Activated gamma-delta T cell (primary cell): ENCODE data around the gene SIRT2.
"Not testable (repeated sequence)": the region's sequence is repeated elsewhere in the genome, so short reads cannot be mapped to it uniquely, and the experiment has no call there.

ENCODE experiments used
- DNase-seq: peaks from one replicate; lab custom pipeline; 2025; lab: John Stamatoyannopoulos, UW

SIRT2 gene

DNA sequence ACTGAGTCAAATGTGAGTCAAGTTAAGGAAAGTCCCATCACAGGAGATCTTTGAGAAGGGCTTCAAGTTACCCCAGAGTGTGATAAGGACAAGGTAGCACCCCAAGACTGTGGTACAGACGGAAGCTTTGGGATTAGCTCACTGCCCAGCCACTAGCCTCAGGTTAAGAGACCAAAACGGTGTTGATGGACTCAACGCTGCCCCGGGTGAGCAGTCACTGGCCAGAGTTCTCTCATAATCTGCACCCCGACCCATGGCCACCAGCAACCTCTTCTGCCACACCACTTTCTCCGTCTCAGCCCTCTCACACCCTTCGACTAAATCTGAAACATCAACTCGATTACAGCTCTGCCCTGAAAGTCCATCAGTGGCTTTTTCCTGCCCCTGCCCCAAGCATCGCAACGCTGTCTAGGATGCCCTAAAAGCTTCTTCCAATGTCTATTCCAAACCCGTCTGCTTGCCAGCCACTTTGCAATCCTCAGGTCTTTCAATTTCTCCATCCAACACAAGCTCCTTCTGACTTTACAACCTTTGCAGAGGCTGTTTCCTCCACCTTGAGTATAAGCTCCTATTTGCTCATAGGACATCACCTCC is 55.2 kb downstream of the SIRT2 start:
- no peak for DNase-seq

- no peak for DNase-seq
Measured at GRCh38 chr19:38843175-38843758, 56.2 kb downstream of the SIRT2 start.

GRCh38 chr19:38842439-38843174 is 56.8 kb downstream of the SIRT2 start:
- DNase-seq = no peak

DNA sequence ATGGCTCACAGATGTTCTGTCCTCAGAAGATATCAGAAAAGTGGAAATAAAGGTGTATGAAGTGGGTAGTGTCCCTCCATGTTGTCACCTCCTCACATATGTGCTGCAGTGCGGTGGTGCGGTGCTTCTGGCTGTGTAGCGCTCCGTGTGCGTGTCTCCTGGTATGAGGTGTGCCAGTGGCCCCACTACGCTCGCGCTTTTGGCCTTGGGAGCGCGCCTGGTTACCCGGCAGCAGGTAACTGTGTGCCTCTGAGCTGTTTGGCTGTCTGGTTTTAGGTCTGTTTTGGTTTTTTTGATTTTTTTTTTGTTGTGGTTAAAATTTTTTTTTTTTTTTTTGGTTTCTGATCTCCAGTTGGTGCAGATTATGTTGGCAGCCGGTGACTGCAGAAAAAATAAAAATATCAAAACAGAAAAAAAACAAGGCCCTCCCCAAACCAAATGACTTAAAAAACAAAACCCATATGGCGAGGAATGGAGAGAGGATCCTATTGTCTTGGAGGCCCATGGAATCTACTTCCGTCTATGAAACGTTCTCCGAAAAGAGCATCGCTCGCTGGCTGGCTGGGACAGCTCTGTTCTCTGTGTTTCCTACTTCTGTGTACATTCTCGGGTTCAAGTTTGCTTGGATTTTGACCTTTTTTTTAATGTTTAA is 57.5 kb downstream of the SIRT2 start:
- peak; percentile 44 for DNase-seq

DNA sequence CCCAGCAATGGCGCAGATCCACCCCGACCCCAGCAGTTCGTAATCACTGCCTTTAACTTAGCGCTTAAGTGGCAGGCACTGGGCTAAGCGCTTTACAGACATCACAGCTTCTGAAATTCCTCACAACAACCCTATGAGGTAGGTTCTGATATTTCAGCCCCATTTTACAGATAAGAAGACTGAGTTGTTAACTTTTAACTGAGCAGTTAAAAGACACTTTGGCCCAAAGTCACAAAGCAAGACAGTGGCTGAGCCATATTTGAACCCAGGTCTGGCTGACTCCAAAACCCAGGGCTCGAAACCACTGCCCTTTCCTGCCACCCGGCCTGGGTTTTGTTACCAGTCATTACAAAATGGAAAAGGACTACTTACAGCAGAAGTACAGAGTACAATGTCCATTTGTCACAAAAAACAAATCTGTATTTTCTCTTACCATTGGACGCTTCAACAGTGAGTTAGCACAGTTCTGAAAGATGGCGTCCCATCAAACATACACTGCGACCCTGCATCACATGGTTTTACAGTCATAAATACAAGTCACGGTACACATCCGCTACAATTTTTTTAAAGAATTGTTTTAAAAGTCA is 58.1 kb downstream of the SIRT2 start:
- DNase-seq = no peak

- no peak for DNase-seq
Measured at GRCh38 chr19:38840583-38840968, 58.8 kb downstream of the SIRT2 start.

DNA sequence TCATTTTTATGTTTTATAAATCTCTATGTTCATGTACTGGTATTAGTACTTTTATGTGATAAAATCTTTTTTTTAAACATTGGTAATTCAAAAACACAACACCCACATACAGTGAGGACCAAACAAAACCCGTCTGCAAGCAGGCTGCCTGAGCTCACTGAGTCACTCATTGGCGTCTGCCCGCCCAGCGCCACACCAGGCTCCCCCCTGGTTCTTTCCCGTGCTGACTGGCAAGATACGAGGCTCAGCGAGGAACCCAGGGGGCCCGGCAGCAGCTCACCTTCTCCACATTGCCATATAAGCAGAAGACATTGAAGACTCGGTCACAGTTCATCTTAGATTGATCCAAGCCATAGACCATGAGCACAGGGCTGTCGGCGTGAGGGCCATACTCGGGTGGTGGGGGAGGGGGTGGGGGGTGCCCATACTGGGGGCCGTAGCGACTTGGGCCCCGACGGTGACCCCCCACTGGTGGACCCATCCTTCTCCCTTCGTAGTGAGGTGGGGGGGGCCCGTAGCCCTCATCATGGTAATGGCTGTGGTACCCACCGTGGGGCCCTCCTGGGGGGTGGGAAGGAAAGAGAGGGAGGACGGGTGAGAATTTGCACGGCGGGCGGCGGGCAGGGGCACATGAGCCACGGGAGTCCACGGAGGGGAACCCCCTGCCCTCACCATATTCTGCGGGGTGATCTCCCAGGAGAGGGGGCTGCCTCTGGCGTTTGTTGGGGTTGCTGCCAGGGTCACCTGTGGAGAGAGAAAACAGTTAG is 59.4 kb downstream of the SIRT2 start:
- no peak for DNase-seq

DNA sequence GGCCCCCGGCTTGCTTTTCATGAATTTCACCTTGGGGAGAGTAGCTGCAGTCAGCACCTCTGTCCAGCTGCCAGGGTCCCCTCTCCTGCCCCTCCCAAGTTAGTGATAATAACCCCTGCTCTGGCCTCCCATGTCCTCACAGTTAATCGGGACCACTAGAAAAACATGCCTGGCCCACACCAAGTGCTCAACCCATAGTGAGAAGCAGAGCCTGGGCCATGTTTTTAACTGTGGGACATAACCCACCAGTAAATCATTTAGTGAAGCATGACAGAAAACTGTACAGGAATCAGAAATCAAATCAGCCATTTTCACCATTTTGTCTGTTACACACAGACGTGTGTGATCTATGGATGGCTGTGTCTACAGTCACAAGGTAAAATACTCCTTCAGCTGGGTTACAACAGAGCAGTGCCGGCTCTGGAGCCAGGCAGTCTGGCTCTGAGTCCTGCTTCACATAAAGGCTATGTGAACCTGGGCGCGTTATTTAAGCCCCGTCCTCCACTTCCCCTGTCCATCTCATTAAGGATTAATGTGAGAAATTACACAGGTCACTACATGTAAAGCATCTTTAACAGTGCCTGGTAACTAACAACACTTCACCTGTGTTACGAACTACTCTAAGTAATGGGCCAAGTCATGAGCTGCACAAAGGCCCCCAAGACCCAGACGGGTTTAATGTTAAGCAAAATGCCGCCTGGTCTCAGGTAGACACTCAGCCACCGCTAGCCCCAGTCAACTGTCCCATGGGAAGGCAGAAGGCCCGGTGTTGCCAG is 60.2 kb downstream of the SIRT2 start:
- DNase-seq = no peak

- DNase-seq = no peak
Measured at GRCh38 chr19:38838208-38838985, 61.0 kb downstream of the SIRT2 start.

GRCh38 chr19:38837656-38838121 is 61.7 kb downstream of the SIRT2 start:
- DNase-seq = no peak

DNA sequence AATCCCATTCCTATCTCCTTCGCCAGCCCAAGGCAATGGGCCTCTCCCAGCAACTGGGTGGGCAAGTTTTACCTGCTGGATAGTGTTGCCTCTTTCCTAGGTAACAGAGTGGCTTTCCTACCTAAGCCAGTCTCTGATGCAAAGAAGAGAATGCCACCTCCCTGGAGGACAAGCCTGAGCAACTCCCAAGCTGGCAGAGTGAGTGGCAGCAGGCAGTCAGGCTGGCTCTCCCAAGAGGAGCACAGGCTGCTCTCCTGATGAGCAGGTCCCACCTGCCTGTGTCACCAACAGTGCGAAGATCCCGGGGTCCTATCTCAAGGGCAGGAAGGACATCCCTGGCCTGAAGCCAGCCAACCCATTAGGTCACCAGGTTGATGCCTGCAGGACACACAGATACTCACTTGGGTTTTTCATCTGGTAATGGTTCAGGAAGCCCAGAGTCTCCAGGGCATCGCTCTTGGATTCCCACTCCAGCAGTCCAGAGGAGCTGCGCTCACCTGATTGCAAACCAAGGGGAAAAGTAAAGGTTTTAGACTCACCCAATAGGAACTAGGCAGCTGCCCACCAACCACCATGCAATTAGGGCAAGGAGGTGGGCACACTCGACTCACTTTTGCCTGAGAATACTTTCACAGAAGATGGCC is 62.3 kb downstream of the SIRT2 start:
- DNase-seq = no peak

- DNase-seq = no peak
Measured at GRCh38 chr19:38836159-38836982, 63.0 kb downstream of the SIRT2 start.

DNA sequence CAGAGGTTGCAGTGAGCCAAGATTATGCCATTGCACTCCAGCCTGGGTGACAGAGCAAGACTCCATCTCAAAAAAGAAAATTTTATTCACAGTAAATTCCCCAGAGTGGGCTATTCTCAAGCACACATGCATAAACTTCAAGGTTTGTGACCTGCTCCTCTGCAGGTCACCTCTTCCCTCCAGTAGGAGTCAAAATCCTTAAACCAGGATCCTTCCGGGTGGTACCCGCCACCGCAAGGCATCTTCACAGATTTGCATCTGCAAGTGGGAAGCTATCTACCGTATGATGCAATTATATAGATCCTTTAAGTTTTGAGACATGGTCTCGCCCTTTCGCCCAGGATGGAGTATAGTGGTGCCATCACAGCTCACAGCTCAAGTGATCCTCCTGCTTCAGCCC is 64.8 kb downstream of the SIRT2 start:
- DNase-seq = no peak

- no peak for DNase-seq
Measured at GRCh38 chr19:38834104-38834490, 65.3 kb downstream of the SIRT2 start.

DNA sequence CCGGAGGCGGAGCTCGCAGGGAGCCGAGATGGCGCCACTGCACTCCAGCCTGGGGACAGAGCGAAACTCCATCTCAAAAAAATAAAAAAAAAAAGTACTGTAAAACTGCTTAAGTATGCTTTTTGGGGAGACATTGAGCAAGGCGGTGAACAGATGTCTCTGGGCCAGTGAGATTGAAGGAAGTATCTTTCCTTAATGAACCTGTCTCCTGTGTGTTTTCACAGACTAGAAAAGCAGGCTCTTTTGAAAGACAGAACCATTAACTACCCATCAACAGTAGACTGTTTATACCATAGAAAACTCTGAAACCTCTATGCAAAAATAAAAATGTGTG is 66.4 kb downstream of the SIRT2 start:
- DNase-seq = no peak

DNA sequence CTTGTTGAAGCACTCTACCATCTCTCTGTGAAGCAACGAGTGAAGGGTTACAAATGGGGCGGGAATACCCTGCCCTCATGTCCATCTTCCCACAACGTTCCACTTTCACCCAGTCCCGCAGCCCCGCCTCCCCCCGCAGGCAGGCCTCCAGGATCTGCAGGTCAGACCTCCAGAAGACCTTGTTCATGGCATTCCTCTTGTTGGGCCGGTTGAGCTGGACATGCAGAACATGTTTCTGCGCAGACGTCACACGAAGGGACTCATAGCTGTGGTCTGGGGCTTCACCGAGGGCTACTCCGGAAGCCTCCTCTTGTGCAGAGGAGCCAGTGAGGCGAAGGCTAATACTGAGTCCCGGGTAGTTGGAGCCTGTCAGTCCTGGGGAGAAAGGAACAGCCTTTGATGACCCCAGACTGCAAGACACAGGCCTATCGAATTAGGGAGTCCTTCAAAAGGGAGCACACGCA is 68.2 kb downstream of the SIRT2 start:
- DNase-seq = no peak

DNA sequence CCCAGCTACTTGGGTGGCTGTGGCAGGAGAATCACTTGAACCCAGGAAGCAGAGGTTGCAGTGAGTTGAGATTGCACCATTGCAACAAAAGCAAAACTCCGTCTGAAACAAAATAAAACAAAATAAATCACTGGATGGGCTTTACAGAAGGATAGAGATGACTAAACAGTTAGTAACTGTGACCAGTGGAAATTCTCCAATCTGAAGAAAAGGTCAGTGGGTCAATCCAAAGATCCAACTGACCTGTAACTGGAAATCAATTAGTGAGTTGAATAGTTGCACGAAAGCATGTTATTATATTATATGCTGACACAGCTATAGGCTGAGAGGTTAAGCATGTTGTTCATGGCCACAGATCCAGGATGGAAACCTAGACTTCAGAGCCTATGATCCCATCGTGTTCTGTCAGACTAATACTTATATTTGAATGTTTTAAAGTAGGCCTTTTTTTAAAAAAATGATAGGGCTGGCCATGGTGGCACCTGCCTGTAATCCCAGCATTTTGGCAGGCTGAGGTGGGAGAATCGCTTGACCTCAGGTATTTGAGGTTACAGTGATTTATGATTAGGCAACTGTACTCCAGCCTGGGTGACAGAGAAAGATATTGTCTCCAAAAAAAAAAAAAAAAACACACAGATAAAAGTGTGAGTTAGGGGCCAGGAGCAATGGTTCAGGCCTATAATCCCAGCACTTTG is 69.2 kb downstream of the SIRT2 start:
- no peak for DNase-seq

DNA sequence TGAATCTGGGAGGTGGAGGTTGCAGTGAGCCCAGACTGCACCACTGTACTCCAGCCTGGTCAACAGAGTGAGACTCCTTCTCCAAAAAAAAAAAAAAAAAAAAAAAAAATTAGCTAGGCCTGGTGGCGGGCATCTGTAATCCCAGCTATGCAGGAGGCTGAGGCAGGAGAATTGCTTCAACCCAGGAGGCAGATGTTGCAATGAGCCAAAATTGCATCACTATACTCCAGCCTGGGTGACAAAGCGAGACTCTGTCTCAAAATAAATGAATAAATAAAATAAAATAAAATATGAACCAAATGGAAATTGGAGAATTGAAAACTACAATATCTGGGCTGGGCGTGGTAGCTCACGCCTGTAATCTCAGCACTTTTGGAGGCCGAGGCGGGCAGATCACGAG is 70.2 kb downstream of the SIRT2 start:
- DNase-seq = not testable (repeated sequence)
